AG20443 (cell line): ENCODE results near the gene BCR.
A peak's percentile ranks its signal among the peaks of the same experiment; 100 is the strongest.

ENCODE experiments used
- DNase-seq: peaks from one replicate; pipeline ENCODE4 v3.0.0; 2012; ENCODE audit warnings: low spot score, mixed read lengths

Gene BCR

DNA sequence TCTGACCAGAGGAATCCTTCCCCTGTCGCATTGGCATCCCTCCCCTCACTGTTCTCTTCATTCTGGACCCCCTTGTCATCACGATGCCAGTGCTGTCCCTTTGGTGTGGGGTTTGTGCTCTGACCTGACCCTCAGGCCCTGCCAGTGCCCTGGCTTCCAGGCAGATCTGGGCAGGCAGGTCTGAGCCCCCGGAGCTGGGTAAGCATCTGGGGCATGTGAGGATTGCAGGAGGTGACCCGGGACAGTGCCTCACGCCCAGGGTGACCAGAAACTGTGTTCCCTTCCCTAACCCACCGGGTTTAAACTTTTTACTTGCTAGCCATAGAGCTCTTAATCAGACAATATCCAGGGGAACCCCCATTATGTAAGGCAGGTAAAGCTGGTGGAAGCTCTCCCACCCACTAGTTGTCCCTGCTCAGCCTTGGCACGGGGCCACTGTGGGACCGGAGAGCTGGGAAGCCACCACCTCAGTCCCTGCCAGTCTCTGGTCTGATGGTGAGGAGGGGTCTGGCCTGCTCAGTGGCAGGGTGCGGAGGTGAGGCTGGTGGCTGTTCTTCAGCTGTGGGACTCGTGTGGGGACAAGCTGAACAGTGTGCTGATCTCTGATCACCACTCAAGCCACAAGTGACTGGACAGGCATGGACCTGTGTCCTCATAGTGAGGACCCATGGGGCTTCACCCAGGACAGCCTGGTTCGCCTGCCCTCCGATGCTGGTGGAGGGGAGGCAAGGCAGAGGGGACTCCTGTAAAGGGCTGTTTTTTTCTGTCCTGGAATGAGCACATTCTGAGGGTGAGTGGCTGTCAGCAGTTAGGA, 38.0 kb downstream of the BCR start:
- DNase-seq = no peak

DNA sequence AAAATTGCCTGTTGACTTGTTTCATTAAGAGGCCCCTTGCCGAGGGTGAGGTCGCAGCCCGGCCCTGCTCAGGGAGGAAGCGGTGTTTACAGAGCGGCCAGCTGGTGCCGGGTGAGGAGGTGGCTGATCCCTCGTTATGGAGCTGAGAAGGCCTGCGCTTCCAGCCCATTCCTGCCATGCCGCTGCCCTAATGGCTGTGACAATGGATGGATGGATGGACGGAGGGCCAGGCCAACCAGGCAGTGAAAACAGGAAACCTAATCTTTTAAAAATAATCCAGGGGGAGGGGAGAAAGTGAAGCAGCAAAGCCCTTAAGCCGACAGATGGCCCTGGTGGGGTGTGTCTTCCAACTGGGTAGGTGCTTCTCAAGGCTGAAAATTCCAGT, 38.5 kb downstream of the BCR start:
- no peak for DNase-seq

DNA sequence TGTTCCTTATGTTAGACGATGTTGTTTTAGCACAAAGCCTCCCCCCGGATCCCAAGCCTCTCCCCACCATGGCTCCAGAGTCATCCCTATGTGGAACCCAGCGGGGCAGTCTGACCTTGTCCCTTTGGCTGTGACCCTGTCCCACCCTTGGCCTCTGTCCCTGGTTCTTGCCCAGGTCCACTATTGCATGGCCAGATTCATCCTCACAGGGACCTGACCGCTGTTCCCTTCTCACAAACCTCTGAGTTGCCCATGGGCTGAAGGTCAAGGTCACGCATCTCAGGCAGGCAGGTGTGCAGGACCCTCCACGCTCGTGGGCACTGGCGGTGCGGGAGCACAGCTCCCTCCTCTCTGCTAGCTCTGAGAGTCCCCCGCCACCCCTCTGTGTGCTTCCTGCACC, 39.0 kb downstream of the BCR start:
- DNase-seq = no peak

DNA sequence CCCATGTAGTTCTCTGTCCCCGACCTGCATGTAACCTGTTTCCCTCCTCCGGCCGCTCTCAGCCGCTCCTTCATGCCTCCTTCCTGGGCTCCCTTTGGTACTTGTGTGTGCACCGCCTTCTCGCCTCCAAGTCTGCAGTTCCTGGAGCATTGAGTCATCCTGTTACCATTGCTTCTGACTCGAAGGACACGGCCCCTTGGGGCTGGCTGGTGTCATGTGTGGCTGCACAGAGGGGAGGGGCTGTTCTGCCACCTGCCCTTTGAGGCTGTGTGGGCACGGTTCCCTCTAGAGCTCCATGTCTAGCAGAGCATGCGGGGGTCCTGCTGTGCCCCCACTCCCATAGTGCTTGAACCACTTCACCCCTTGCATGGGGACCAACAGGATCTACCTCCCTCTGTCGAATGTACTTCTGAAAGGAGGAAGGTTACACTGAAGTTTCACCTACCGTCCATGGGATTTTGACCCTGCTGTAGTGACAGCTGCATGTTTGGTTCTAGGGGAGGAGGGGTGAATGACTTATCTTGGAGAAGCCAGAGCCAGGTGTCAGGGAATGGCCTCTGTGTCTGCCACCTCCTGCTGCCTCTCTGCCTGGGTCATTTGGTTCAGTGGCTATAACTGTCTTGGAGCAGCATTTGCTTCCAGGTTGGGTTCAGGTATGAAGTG, 39.6 kb downstream of the BCR start:
- DNase-seq = peak; percentile 60

DNA sequence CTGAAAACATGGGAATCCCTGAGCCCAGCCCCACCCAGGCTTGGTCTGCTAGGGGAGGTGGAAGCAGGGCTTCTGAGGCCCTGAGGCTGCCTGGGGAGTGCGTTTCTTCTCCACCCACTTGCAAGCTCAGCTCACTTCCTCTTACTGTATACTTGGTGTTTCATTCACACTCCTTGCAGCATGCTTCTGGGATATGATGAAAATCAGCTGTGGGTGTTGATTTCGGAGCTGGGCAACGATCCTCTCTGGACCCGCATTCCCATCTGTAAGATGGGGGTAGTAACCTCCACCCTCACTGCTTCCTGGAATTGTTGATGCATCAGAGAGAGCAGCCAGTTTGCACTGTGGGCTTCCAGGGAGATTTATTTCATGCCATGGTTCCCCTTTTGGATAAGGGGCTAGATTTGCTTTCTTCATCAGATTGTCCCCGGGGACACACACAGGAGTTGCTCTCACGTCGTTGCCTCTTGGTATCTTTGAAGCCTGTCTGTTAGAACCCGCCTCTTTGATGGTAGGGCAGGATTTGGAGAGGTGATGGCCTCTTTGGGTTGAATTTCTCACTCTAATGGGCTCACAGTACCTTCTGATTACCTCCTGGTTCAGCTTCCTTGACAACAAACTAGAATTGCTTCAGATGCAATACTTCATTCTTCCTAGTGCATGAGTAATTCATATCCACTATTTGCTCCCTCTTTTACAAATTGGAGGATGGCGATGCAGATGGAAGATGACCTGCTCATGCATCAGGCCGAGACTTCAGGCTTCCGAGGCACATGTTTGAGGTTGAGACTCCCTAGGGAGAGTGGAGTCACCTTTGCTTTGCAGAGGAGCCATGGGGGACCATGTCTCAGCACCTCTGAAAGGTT, 40.4 kb downstream of the BCR start:
- peak; percentile 65 for DNase-seq

DNA sequence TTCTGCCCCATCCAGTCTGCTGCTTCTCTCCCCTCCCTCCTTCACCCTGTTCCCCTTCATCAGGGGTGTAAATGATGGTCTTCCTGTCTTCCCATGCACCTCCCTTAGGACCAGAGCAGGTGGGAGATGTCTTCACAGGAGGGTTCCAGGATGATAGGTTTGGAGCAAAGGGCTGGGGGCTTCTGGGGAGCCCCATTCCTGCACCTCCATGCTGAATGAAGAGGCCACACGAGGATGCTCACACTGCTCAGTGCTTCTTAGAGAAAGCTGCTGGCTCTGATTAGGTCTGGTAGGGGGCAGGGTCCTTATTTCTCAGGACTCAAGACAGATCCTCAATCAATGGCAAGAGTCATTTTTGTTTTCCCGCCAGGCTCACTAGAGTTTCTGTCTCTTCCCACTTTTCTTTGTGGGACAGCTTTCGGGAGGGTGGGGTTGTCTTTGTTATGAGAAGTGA, 41.1 kb downstream of the BCR start:
- DNase-seq = no peak

DNA sequence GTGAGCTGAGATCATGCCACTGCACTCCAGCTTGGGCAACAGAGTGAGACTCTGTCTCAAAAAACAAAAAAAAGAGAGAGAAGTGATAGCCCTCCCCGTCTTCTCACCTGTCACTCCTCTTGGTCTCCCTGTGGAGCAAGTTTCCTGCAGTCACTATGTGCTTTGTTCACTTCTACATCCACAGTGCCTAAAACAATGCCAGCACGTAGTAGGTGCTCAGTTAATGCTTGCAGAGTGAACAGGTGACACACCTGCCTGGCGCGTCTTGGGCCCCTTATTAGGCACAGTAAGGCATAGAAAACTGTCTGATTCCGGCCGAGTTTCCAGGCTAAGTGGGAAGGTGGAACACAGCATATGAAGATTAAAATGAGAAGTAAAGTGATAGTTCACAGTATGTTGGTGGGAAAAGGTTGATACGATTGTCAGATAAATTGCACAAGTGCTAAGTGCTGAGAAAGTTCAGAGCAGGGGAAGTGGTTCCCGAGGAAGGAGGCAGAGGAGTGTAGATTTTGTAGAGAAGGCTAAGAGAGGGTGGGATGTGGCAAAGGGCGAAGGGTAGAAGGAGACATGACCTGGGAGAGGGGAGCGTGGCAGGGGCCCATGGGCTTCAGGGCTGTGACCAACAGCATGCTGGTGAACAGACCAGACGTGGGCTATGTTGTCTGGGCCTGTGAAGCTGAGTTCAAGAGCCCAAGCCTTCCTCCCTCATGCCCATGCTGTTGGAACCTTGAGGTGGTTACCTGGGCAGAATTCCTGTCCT, 41.9 kb downstream of the BCR start:
- no peak for DNase-seq

DNA sequence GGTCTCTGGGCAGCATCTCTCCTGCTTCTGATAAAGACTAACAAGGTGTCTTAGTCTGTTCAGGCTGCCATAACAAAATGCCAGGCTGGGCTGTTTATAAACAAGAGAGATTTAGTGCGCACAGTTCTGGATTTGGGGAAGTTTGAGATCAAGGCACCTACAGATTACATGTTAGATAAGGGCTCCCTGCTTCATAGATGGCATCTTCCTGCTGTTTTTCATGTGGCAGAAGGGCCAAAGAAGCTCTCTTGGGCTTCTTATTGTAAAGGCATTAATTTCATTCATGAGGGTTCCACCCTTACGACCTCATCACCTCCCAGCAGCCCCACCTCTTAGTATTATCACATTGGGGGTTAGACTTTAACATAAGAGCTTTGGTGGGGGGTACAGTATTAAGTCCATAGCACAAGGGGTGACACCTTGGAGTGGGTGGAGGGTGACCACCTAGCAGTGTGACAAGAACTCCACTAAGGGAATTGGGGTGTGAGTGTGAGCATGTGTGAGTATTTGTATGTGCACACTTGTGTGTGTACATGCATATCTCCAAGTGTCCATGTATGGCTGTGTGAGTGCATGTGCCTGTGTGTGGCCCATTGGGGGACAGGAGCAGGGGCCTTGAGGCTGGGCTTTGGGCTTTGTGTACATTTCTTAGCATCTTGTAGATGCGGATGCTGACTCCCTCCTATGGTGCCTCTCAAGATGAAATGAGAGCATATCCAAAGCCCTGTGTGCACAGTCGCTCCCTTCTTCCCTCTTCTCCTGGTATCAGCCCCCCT, 42.7 kb downstream of the BCR start:
- DNase-seq = no peak

DNA sequence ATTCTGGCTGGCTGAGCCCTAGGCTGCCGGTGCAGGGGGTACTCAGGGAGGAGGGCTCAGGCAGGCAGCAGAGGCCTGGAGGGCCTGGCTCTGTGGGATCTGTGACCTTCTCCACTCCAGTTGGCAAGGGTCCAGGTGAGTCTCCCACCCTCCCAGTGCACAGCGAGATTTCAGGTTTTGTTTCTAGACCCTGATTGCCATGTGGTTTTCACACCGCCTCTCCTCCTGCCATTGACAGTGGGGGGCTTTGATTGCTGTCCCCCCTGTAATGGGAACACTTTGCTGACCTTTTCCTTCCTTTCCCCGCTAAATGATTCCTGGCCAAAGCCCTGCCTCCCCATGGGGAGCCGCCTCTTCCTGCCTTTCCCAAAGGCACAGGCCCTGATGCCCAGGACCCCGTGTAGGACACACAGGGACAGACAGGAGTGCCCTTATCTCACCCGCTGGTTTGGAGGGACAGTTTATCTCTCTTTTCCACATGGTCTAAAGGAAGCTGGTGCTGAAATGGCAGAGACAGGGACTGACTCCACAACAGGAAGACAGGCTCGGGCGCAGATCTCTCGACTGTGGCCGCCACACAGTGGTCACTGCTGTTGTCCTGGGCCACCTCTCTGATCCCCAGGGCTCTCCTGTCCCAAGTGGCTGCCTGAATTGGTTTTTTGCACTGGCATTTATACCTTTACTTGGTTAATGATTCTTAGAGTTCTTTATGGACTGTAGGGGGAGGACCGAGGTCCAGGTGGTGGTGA, 43.4 kb downstream of the BCR start:
- no peak for DNase-seq

DNA sequence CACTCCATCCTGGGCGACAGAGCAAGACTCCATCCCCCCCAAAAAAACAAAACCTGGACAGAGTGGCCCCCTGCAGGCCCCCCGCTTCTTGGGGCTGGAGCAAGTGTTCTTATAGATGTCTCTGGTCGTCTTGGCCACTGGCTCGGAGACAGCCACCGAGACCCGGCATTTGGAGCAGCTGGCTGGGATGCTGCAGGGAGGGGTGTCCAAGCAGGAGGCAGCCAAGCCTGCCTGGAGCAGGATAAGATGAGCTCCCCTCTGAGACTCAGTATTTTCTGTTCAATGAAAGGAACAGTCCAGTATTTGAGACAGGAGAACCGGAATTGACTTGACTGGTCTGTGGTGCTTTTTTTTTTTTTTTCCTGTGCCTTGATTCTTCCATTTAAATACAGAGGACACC, 44.5 kb downstream of the BCR start:
- DNase-seq = no peak

DNA sequence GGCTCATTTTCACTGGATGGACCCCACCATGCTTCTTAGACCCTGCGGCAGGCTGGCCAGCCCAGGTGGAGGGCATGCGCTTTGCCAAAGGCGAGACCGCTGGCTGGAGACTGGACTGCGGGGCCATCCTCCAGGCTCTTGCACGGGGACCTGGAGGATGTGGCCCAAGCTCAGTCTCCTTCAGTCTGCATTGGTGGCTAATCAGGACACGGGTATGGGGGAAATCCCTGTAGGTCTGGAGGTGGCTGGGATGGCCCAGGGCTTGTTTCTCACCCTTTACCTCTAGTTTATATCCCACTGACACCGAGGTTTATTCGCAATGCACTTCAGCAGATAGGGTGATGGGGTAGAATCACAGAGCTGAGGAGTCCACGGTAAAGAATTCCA, 45.0 kb downstream of the BCR start:
- no peak for DNase-seq

DNA sequence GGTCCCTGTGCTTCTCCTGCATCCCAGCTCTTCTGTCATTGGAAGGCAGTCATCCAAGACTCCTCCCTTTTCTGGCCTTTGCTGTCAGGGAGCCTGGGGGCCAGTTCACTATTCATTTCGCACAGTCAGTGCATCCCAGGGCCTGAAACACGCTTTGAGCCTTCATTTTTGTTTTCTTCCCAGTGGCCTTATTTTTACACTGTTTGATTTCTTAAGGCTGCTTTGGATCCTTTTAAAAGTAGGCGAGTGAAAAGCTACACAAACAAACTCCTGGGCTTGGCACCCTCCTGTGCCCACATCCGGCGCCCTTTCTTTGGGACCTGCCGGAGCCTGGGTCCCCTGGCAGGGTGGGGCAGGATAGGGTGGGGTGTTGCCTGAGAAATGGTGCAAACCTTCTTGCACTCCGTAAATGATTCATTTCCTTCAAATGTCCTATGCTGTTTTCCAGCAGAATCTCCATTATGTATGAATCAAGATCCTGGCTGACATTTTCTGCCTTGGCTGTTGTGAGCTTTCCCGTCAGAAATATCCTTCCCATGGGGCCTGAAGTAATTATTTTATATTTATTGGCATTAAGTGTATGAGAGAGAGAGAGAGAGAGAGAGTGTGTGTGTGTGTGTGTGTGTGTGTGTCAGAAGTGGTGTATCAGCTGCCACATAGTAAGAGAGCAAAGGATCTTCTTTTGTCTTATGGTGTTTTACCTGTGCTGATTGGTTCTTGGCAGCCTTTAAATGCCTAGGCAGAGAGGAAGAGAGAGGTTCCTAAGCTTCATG, 45.6 kb downstream of the BCR start:
- DNase-seq = peak; percentile 70

DNA sequence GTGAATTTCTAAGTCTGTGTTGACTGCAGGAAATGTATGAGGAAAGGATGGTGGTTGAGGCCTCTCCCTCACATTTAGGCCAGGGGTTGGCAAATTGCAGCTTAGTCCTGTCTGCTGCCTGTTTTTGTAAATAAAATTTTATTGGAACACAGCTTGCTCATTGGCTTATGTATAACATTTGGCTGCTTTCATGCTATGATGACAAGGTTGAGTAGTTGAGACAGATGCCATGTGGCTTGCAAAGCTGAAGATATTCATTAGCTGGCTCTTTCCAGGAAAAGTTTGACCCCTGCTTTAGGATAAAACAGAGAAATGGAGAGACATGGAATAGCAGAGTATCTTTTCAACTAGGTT, 46.2 kb downstream of the BCR start:
- DNase-seq = no peak

DNA sequence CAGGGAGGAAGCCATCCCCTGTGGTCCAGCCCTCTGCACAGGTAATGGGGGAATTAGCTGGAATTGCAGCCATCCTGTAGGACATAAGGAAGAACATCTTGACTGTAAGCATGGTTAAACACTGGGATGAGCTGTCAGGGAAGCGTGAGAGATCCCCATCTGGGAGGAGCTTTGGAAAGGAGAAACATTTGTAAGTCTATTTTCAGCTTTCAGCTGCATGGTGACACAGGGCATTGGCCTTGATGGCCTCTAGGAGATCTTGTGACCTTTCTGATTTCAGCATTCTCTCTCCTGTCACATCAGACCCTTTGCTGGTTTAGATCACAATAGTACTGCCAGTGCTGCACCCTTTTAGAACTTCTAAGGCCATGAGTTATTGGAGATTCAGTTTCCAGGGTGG, 47.1 kb downstream of the BCR start:
- DNase-seq = no peak

DNA sequence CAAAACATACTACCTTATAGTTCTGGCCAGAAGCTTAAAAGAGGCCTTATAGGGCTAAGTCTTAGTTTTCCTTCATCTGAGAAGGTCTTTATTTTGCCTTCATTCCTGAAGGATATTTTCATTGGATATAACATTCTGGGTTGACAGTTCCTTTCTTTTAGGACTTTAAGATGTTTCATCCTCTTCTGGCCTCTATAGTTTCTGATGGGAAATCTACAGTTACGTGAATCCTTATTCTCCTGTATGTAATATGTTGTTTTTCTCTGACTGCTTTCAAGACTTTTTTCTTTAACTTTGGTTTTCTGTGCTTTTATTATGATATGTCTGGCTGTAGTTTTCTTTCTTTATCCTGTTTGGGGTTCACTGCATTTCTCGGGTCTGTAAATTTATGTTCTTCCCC, 48.2 kb downstream of the BCR start:
- no peak for DNase-seq

DNA sequence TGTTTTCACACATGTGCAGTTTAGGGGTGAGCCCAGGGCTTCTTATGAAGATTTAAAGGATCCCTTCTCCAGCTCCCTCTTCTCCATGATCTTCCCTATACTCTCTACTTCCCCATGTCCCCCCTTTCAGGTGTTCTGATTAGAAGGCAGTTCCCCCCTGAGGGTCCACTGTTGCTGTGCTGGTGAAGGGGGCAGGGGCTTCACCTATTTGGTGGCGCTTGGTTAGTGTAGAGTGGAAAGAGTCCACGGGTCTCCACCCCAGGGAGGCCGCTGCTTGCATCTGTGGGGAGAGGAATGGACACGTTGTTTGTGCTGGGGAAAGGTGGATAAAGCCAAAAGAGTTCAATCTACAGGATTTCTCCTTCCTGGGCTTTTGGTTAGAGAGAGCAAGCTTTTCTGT, 49.3 kb downstream of the BCR start:
- DNase-seq = no peak

DNA sequence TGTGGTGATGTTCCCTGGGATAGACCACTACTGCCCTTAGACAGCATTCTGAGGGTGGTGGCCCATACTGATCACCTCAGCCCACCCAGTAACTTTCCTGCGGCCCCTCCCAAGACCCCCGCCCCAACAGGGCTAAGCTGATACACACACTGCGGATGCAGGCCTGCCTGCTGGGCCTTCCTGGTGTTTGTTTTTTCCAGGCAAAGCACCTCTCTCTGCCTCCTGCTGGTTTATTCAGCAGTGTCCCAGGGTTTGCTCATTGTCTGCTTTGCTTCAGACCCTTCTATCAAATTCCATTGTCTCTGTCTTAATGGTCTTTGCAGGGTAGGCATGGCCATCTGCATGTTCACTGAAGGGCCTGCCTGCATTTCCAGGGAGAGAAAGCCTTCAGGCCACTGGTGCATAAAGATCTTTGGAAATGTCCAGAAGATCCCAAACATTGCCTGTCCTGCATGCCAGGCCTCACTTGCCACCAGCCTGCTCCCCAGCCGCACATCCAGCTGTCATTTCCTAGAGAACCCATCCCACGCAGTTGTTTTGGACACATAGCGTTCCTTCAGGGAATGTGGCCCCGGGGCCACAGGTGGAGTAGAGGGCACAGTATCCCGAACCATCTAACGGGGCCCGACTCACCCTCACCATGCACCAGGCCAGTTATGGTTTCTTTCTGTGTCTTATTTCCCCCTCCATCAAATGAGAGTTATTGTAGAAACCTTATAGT, 50.2 kb downstream of the BCR start:
- DNase-seq = no peak

DNA sequence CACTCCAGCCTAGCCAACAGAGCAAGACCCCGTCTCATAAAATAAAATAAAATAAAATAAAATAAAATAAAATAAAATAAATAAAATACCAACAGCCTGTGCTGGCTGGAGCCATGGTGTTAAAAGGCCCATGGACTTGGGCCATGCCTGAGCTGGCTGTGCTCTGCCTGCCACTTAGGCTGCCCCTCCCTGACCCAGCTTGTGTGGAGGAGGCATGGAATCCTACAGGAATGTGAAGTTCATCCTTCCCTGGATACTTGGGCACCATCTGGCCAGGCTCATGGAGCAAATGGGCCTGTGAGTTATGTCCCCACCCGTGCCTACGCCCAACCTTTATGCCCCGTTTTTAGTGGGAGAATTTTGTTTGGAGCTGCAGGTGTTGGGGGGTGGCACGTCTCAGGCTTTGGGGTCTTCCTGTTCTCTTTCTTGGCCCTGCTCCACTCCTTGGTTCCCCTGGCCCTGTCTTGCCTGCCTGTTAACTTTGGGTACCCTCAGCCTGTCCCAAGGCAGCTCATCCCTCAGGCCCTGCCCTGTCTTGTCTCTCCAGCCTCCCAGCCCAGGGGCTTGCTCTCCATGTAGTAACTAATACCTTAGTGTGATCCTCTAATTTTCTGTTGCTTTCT, 51.3 kb downstream of the BCR start:
- DNase-seq = peak; percentile 42
